GM21381 (cell line): ENCODE measurements around the gene RNF121.

Experiments used
- ATAC-seq: cut with Tn5 transposase; IDR thresholded peaks from one replicate; pipeline ENCODE4 v1.9.1; 2021; ENCODE audit warnings: mild to moderate bottlenecking, moderate library complexity; ENCODE audit not compliant: unreplicated experiment

The RNF121 gene

DNA sequence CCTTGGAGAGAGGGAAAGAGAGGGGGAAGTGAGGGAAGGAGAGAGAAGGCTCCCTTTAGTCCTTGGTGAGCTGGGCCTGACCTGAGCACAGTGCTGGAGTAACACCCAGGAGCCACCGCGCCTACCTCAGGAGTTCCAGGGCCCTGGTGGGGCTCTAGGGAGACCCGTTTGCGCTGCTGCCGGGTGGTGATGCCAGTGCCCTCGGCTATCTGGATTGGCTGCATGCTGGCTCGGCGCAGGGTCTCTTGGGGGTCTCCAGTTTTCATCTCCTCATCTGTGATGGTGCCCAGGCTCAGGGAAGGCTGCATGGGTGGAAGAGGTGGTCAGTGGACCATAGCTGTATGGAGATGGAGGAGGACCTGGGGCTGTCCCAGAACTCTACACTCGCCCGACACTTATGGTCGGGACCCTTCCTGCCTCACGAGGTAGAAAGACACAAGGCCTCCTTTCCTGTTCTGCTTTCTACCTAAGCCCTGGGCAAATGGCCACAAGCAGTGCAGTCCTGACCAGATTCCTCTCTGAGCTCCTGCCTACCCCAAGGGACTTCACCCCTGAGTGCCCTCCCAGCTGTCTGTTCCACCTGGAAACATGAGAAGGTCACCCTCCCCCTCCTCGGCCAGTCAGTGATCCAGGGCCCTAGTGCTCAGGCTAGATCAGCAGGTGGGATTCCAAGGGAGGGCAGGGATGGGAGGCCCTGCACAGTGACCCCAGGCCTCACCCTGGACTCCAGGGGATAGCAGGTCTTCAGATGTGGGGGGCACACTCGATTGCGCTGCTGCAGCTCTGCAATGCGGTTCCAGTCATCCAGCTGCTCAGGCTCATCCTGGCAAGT is 75.9 kb downstream of the RNF121 start:
- ATAC-seq, result no peak

DNA sequence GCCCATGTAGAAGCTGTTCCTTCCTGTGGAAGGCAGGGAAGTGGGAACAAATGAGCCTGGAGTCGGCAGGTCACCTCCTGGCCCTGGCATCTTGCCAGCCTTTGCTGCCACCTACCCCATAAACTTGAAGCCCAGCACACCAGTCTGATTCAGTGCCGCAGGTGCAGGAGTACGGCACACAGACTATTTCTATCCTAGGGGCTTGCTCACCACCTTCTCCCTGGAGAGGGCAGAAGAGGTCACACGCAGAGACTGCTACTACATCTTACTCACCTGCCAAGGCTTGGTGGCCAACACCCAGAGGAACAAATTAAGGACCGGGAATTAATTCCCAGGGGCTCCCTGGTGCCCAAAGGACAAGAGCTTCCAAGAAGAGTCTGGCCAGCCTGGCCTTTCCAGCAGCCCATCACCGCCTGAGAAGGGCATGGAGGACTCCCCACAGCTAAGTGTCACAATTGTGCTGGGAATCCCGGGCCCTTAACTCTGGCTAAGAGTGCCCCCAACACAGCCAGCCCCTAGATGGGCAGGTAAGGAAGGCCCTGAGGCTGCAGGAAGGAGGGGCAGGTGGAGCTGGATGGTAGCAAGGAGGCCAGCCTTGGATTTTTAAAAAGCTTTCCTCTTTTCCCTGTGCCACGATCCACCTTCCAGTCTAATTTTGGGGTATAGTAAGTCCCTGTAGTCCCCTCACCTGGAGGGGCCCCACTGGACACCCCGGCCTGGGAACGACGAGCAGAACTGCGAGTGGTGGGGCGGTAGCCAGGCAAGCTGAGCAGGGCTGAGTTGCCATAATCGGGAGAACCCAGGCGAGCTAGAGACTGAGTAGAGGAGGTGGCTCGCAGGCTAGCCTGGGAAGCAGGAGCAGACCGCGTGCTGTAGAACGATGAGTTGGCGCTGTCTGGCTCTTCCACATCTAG is 76.8 kb downstream of the RNF121 start:
- no peak for ATAC-seq

DNA sequence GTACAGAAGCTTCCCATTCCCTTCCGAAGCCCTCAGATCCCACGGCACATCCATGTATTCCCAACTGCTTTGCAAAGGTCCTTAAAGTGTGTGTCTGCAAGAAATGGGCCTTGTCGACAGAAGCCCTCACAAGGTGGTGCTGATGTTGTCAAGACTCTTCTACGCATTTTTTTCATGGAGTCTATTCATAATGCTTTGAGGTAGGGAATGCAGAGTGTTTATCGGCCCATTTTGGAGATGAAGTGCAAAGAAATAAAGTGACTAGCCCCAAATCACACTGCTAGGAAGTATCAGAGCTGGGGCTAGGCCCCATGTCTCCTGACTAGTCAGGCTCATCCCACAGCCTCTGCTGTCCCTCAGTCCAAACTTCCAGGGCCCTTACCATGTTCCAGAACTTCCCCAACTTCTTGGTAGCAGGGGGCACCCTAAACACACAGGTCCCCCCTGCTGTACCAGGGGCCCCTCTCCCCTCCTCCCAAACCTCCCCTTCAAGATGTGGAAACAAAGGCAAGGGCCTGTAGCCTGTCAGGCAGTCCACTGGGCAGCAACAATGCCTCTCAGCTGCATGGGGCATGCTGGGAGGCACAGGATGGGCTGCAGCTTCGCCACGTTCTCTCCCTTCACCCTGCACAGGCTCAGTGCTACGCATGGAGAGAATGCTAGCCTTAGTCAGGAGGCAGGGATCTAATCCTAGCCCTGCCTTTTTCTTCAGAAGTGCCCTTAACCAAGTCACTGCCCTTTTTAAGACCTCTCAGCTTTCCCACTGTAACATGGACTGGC is 77.7 kb downstream of the RNF121 start:
- no peak for ATAC-seq

DNA sequence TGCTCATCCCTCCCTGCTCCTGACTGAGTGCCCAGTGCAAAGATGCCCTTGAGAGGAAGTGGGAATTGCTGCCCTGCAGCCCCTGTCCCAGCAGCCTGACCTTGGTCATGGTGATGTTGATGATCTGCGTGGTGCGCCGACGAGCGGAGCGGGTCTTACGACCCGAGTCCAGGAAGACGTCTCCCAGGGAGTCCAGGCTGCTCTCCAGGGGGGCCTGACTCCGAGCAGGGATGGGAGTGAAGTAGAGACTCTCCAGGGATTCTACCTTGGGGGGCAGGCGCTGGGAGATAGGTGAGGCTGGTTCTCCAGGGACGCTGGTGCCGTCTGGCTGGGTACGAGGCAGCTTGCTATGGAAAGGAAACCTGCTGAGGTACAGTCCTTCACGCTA is 78.2 kb downstream of the RNF121 start:
- no peak for ATAC-seq

DNA sequence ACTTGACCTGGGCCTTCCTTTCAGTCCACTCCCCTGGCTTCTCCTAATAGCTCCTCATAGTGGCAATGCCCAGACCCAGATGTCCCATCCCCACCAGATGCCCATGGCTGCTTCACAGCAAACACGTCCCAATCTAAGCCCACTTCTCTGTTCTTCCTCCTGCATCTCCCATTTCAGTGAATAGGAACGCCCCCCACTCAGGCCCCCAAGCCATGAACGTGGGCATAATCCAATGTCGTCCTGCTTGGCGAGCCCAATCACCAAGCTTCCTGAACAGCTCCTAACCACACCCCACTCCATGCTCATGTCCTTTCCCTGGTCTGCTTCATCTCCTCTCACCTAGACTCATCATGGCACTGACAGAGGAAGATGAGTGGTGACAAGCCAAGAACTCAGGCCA is 78.7 kb downstream of the RNF121 start:
- no peak for ATAC-seq

DNA sequence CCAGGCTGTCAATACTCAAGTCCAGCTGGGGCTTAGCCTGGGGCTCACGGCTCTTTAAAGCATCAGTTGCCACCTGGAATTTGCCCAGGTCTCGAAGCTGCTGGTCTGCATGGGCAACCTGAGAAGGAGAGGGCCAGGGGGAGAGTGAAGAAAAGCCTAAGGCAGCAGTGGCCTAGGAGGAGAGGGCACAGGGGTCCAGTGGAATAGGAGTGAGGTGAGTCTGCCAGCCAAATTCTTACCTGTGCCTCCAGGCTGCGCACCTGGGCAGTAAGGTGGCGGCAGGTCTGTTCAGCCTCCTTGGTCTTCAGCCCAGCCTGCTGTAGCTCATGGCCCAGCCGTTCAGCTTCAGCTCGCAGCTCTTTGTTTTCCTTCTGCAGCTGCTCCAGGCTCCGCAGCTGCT is 79.9 kb downstream of the RNF121 start:
- ATAC-seq, result no peak

DNA sequence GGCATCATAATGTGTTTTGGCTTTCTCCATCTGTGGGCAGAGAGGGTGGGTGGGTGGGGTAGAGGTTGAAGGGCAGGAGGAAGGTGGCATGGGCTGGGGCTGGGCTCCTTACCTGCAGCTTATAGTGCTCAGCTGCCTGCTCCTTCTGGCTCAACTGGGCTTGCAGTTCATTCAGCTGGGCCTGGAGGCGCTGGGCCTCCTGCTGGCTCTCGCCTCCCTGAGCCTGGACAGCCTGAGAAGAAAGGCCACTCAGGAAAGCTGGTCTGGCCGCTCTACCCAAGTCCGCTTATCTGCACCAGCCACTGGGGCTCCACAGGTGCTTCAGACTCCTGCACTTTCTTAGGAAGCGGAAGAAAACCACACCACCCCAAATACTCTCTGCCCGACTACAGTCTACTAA is 80.3 kb downstream of the RNF121 start:
- no peak for ATAC-seq

DNA sequence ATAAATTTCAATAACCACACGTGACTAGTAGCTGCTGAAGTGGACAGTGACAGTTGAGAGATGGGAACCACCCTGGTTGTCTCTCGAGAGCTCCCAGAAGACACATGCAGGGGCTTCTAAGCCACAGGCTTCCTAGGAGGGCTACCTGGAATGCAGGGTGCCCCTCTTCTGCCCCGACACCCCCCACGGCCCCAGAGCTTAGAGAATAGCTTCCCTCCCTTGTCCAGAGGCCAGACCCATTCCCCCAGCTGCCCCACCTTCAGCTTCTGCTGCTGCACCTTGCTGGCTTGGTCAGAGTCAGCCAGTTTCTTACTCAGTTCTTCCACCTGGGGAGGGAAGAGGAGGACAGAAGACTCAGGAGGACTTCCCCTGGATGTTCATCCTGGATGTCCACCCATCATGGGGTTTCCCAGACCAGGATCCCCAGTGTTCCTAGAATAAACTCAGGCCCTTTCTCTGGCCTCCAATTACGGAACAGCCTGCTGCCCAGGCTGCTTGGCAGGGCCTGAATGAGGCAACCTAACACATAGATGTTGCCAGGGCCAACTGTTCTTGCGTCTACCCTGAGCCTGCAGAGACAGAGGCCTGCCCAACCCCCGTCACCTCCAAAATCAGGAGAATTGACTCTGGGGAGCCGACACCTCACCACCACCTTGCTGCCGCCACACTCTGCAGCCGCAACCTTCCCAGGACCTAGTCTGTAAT is 81.8 kb downstream of the RNF121 start:
- ATAC-seq, result no peak

DNA sequence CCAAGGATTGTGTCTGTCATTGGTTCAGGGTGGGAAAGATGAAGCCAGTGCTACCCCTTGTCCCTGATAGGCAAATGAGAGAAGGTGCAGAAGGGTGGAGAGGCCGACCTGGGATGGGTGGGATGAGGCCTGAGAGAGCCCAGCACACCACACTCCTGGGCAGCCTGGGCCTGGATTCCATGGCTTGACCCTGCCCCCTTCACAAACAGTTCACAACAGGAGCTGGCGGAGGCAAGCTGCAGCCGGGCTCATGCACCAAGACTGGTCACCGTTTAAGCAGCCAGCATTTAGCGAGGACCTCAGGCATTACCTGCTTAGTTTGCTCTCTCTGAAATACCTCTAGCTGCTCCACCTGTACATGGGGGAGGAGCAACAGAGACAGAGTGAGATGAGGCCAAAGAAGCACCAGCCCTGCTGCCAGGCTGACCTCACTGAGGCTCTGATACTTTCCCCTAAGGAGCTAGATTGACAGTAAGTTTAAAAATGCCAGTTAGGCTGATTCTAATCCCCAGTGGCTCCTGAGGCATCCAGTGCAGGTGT is 83.3 kb downstream of the RNF121 start:
- ATAC-seq, result no peak

DNA sequence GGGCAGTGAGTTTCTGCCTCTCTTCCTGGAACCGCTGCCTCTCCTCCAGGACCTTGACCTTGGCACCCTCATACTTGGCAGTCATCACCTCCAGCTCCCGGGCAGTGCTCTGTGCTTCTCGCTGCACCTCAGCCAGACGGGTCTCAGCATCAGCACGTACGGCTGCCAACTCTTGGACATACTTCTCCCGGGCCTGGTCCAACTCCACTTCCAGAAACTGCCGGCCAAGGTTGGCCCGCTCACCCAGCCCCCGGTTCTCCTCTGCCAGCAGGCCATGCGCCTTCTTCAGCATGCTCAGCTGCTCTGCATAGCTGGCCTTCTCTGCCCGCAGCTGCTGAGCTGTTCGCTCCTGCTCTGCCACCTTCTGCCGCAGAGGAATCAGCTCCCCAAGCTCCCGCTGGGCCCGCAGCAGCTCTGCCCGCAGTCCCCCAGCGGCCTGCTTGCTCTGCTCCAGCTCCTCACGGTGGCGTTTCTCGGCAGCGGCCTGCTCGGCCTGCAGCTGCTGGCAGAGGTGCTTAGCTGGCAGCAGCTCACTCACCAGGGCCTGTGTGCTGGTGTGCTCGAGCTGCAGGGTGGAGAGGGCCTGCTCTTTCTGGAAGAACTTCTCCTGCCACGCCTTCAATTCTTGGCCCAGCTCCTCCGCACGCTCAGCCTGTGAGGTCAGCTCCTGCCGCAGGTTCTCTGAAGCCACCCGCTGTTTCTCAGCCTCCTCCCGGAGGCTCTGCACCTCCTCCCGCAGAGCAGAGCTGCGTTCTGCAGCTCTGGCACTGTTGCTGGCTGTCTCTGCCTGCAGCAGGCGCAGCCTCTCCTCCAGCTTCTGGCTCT is 84.3 kb downstream of the RNF121 start:
- ATAC-seq, result no peak

DNA sequence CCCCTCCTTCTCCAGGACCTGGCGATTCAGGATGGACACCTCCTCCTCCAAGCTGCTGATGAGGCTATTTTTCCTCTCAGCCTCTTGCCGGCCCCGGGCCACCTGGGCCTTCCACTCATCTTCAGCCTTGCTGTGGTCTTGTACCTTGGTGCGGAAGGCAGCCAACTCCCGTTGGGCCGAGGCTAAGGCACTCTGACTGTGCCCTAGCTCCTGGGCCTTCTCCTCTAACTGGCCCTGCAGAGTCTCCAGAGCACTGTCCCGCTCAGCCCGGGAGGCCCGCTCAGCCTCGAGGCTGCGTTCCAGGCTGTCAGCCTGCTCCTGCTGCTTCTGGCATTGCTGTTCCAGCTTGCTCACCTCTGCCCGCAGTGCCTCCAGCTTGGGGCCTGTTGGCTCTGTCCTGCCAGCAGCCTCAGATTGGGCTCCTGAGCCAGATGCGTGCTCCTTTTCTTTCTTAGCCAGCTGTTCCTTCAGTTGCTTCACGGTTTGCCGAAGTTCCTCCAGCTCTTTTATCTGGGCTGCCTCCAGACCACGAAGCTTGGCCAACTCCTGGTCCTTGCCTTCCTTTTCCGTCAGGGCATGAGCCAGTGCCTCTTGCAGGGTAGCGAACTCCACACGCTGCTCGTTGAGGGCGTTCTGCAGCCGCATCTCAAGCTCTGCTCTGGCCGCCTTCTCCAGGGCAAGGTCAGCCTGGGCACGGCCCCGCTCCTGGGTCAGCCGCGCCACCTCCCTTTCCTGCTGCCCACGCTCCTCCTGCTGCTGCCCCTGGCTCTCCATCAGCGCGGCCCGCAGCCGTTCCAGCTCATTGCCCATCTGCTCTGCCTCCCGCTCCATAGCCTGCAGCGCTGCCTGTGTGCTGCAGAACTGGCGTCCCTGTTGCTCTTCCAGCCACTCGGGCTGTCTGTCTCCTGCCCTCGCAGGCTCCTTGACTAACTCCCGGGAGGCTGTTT is 85.2 kb downstream of the RNF121 start:
- ATAC-seq, result no peak

DNA sequence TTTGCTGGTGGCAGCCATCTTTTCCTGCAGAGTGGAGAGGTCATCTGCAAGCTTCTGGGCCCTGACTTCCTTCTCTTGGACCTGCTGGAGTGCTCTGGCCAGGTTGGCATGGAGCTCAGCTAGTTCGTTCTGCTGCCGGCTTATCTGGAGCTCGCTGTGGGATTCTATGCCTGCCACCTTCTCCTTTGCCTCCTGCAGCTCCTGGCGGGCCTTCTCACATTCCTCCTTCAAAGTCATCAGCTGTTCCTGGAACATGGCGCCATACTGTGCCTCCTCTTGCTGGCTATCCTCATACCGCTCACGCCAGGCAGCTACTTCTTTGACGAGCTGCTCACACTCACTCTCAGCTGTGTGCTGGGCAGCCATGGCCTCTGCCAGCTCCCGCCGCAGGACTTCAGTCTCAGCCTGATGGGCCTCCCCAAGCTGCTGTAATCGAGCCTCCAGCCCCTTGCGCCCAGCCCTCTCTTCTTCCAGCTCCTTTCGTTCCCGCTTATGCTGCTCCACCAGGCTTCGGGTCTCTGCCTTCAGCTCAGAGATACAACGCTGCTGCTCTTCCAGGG is 86.0 kb downstream of the RNF121 start:
- no peak for ATAC-seq

DNA sequence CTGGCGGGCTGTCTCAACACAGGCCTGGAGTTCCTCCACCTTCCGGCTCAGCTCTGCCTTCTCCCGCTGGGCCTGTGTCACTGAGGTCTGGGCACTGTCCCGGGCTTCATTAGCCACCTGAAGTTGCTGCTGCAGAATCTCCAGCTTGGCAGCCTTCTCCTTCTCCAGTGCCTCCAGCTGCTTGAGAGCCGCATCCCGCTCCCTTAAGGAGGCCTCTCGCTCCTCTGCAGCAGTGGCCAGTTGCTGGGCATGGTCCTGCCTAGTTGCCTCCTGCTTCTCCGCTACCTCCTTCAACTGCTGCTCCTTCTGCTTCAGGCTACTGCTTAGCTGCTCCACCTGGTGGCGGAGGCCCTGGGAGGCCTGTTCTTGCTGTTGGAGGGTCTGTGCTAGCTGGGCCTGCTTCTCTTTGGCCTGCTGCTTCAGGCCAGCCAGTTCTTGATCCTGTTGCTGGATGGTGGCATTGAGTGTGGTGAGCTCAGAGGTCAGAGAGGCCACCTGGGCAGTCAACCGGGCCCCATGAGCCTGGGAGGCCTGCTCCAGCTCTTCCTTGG is 86.7 kb downstream of the RNF121 start:
- ATAC-seq, result no peak

DNA sequence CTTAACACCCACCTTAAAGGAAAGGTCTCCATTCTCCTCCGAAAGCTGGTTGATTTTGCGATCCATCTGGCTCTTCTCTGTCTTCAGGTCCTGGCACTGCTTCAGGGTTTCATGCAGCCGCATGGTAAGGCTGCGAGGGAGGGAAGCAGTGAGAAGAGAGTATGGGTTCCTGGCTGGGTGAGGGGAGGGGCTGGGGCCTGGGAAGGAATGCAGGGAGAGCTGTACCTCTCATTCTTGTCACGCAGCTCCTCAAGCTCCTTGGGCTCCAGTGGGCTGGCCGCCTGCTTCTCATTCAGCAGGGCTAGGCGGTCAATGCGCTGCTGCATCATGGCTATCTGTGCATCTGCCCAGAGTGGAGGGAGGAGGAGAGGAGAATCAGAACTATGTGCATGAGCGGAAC is 89.3 kb downstream of the RNF121 start:
- no peak for ATAC-seq

DNA sequence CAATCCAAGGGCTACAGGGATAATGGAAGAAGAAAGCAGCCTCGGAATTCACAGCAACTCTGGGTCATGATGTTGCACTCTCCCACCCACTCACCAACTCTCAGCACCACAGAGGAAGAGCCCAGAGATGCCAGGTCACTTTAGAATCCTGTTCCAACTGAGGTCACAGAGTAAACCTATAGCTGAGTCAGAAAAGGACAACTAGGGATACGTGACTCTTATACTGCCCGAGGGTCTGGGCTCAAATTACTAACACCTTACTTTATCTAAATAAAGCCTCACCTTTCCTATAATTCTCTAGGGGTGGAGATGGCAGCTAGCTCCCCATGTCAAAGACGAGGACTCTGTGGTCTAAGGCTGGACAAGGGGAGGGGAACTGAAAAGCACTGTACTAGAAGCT is 94.5 kb downstream of the RNF121 start:
- no peak for ATAC-seq

DNA sequence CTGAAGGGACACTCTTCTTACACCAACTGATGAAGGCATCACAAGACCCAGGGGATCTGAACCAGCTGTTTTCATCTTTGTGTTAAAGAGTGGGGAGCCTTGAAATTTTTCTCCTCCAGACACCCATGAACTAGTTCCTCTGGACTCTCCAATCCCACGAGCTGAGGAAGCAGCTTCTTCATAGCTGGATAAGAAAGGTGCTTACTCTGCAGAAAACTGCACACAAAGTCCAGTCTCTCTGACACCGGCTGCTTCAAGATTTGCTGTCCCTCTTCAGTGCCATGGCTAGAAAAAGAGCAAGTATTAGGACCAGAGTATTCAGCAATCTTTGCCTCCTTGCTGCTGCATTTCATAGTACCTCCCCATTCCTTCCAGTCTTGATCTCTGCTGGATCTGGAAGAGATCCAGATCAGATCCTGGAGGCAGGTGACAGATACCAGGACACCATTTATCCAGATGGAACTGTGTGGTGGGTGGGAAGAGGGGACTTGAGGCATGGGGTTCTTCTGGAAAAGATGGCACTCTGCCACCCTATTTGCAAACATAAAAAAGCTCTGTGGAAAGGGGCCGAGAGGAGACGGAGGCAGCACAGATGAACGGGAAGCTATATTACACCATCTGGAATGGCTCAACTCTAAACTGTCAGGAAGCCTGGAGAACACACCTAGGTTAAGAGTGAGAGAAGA is 95.4 kb downstream of the RNF121 start:
- ATAC-seq, result no peak

DNA sequence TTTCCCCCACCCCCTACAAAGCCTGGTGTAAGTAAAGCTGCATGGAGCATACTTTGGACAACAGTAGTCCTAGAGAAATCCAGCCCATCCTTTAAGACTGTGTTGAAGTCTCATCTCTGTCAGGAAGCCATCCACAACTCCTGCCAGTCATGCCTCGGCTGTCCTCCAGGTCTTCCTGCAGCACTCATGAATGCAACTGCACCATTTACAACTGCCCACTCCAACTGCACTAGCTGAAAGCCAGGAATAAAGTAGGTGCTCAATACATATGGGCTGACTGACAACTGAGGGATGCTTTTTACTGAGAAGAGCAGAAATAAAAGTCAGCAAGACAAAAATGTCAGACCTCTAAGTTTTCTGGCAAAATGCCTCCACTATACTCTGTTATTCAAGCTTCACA is 97.2 kb downstream of the RNF121 start:
- no peak for ATAC-seq
